Measurements from ENCODE around the gene TCF7L1.

The TCF7L1 gene

GRCh38 chr2:85222792-85223191 lies 89.6 kb downstream of the TCF7L1 start:
- no peak for DNase-seq (ENCODE audit: low read depth in 2 of 2)

- no peak for DNase-seq (ENCODE audit: low read depth in 2 of 2)
These were observed 93.6 kb downstream of the TCF7L1 start for GRCh38 chr2:85226783-85227182.

- DNase-seq (ENCODE audit: low read depth in 2 of 2): no peak
These were observed 97.7 kb downstream of the TCF7L1 start for GRCh38 chr2:85230679-85231467.

- DNase-seq (ENCODE audit: low read depth in 2 of 2): no peak
These were observed 98.2 kb downstream of the TCF7L1 start for GRCh38 chr2:85231468-85231805.

- no peak for DNase-seq (ENCODE audit: low read depth in 2 of 2)
These were observed 98.8 kb downstream of the TCF7L1 start for GRCh38 chr2:85231952-85232351.

- no peak for DNase-seq (ENCODE audit: low read depth in 2 of 2)
These were observed 101.7 kb downstream of the TCF7L1 start for GRCh38 chr2:85234868-85235267.

GRCh38 chr2:85235281-85235680 lies 102.1 kb downstream of the TCF7L1 start:
- DNase-seq (ENCODE audit: low read depth in 2 of 2): no peak

GRCh38 chr2:85236084-85236483 lies 102.9 kb downstream of the TCF7L1 start:
- no peak for DNase-seq (ENCODE audit: low read depth in 2 of 2)

GRCh38 chr2:85237849-85238565 lies 104.8 kb downstream of the TCF7L1 start:
- DNase-seq (ENCODE audit: low read depth in 2 of 2): no peak

- no peak for DNase-seq (ENCODE audit: low read depth in 2 of 2)
These were observed 105.4 kb downstream of the TCF7L1 start for GRCh38 chr2:85238607-85239006.

- DNase-seq (ENCODE audit: low read depth in 2 of 2): no peak
These were observed 105.9 kb downstream of the TCF7L1 start for GRCh38 chr2:85239102-85239501.

GRCh38 chr2:85240055-85240454 lies 106.9 kb downstream of the TCF7L1 start:
- no peak for DNase-seq (ENCODE audit: low read depth in 2 of 2)

- DNase-seq (ENCODE audit: low read depth in 2 of 2): no peak
These were observed 109.1 kb downstream of the TCF7L1 start for GRCh38 chr2:85242321-85242720.

GRCh38 chr2:85243101-85244072 lies 110.2 kb downstream of the TCF7L1 start:
- no peak for DNase-seq (ENCODE audit: low read depth in 2 of 2)

- no peak for DNase-seq (ENCODE audit: low read depth in 2 of 2)
These were observed 111.6 kb downstream of the TCF7L1 start for GRCh38 chr2:85244828-85245227.

- DNase-seq (ENCODE audit: low read depth in 2 of 2): no peak
These were observed 112.7 kb downstream of the TCF7L1 start for GRCh38 chr2:85245891-85246290.

GRCh38 chr2:85246348-85246747 lies 113.2 kb downstream of the TCF7L1 start:
- DNase-seq (ENCODE audit: low read depth in 2 of 2): no peak

- DNase-seq (ENCODE audit: low read depth in 2 of 2): no peak
These were observed 114.4 kb downstream of the TCF7L1 start for GRCh38 chr2:85247610-85248009.

- no peak for DNase-seq (ENCODE audit: low read depth in 2 of 2)
These were observed 115.7 kb downstream of the TCF7L1 start for GRCh38 chr2:85248773-85249509.

- DNase-seq (ENCODE audit: low read depth in 2 of 2): no peak
These were observed 116.9 kb downstream of the TCF7L1 start for GRCh38 chr2:85250045-85250444.

GRCh38 chr2:85251070-85251616 lies 118.0 kb downstream of the TCF7L1 start:
- DNase-seq (ENCODE audit: low read depth in 2 of 2): no peak
